Measurements from ENCODE around the gene CMIP.

DNA sequence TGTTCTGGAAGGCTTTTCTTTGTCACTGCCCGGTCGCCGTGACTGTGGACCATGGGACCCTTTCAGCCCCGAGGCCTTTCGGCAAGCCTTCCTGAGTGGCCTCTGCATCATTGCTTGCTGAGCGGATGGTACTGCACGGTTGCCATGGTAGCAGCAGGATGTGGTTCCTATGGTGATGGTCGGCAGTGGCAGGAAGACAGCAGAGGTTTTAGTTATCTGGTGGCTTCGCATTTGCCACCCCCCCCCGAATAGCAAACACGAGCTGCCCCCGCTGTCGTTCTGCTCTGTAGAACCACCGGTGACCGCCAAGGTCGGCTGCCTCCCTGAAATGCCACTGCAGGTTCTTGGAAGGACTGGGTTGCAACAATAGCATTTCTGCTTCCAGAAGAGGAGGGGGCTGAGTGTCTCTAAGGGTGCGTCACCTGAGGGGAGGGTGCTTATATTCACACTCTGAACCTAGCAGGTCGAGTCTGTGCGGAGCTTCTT lies 76.6 kb downstream of the CMIP start:
- TF ChIP-seq, protein P1, sequence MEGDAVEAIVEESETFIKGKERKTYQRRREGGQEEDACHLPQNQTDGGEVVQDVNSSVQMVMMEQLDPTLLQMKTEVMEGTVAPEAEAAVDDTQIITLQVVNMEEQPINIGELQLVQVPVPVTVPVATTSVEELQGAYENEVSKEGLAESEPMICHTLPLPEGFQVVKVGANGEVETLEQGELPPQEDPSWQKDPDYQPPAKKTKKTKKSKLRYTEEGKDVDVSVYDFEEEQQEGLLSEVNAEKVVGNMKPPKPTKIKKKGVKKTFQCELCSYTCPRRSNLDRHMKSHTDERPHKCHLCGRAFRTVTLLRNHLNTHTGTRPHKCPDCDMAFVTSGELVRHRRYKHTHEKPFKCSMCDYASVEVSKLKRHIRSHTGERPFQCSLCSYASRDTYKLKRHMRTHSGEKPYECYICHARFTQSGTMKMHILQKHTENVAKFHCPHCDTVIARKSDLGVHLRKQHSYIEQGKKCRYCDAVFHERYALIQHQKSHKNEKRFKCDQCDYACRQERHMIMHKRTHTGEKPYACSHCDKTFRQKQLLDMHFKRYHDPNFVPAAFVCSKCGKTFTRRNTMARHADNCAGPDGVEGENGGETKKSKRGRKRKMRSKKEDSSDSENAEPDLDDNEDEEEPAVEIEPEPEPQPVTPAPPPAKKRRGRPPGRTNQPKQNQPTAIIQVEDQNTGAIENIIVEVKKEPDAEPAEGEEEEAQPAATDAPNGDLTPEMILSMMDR (IDR thresholded peaks at IDR 0.05; ENCODE audit: insufficient read depth, low read length, poor library complexity, severe bottlenecking): no peak
- no peak for TF ChIP-seq EZH2phosphoT487 (conservative IDR thresholded peaks at IDR 0.05; ENCODE audit: low read length)
